OCI-M1 (cell line): Measurements from ENCODE around the gene KLHL8.

Experiments
- DNase-seq: peaks from one replicate; lab custom pipeline; 2025; lab: John Stamatoyannopoulos, UW

KLHL8 gene

GRCh38 chr4:87121341-87122065 lies 98.9 kb downstream of the KLHL8 start:
- DNase-seq: no peak

GRCh38 chr4:87120411-87121162 lies 99.8 kb downstream of the KLHL8 start:
- no peak for DNase-seq

GRCh38 chr4:87120010-87120409 lies 100.4 kb downstream of the KLHL8 start:
- no peak for DNase-seq

- peak; percentile 88 for DNase-seq
Measured at GRCh38 chr4:87118826-87119225, 101.6 kb downstream of the KLHL8 start.

GRCh38 chr4:87118421-87118820 lies 102.0 kb downstream of the KLHL8 start:
- no peak for DNase-seq

GRCh38 chr4:87117732-87118075 lies 102.7 kb downstream of the KLHL8 start:
- DNase-seq: no peak

- DNase-seq: no peak
Measured at GRCh38 chr4:87117051-87117731, 103.2 kb downstream of the KLHL8 start.

- DNase-seq: no peak
Measured at GRCh38 chr4:87116231-87116630, 104.2 kb downstream of the KLHL8 start.

- DNase-seq: no peak
Measured at GRCh38 chr4:87114245-87115062, 106.0 kb downstream of the KLHL8 start.

- DNase-seq: peak; percentile 51
Measured at GRCh38 chr4:87112063-87112462, 108.4 kb downstream of the KLHL8 start.
